Measurements from ENCODE around the gene AUTS2. TPM values are rescaled to one million over a fixed set of nuclear protein-coding genes. Genes with fewer than 3 reads are reported as not detected.

AUTS2 gene
- total and polyA plus RNA-seq, 4 donors: 4.9 to 24.4 (median 7.0) TPM

GRCh38 chr7:69906283-69906995 is 308.2 kb downstream of the AUTS2 start:
- H3K9me3 ChIP-seq (ENCODE audit: control insufficient read depth in 4 of 4, low read length in 3 of 4): peaks cover under 1 to 5% (median 3%) of the 10 kb centered on the region in 4 donors
- no peak for DNase-seq (ENCODE audit: low spot score)
- no peak overlapping the region for H3K9ac ChIP-seq (ENCODE audit: low read depth in 1 of 2, low read length in 2 of 2)
- no peaks in the 10 kb centered on the region for H3K4me1 ChIP-seq (ENCODE audit: control insufficient read depth in 4 of 4, insufficient read depth in 4 of 4, low read length in 3 of 4)
- TF ChIP-seq HNF4A (conservative IDR thresholded peaks at IDR 0.05): no peak
- no peak for TF ChIP-seq SP1 (IDR thresholded peaks at IDR 0.05)
- no peak for TF ChIP-seq EGR1 (IDR thresholded peaks at IDR 0.05; ENCODE audit: low read depth in 2 of 2)
- no peak for TF ChIP-seq NR2F2 (IDR thresholded peaks at IDR 0.05)
- no peak for TF ChIP-seq GABPA (IDR thresholded peaks at IDR 0.05 in 1 of 2, conservative IDR thresholded peaks at IDR 0.05 in 1 of 2)
- TF ChIP-seq ZBTB33 (IDR thresholded peaks at IDR 0.05): no peak
- TF ChIP-seq FOXA1 (IDR thresholded peaks at IDR 0.05): no peak
- TF ChIP-seq RXRA (IDR thresholded peaks at IDR 0.05): no peak
- WGBS: 88% methylated on average over 8 of the region's 8 CpGs
- no peaks in the 10 kb centered on the region for H3K27me3 ChIP-seq (ENCODE audit: control insufficient read depth in 4 of 4, insufficient read depth in 4 of 4, low read length in 3 of 4)
- no peak overlapping the region for H3K27ac ChIP-seq (ENCODE audit: low read depth in 1 of 2, low read length in 2 of 2)
- H3K36me3 ChIP-seq (ENCODE audit: control insufficient read depth in 4 of 4, insufficient read depth in 3 of 4, low read depth in 1 of 4, low read length in 3 of 4): no peaks in the 10 kb centered on the region
- H3K4me3 ChIP-seq (ENCODE audit: low read depth in 1 of 3, low read length in 3 of 3): no peak overlapping the region

- H3K4me1 ChIP-seq (ENCODE audit: control insufficient read depth in 4 of 4, insufficient read depth in 4 of 4, low read length in 3 of 4): no peaks in the 10 kb centered on the region
- no peak overlapping the region for H3K9ac ChIP-seq (ENCODE audit: low read depth in 1 of 2, low read length in 2 of 2)
- DNase-seq (ENCODE audit: low spot score): no peak
- no peak overlapping the region for H3K27ac ChIP-seq (ENCODE audit: low read depth in 1 of 2, low read length in 2 of 2)
- TF ChIP-seq HNF4G (IDR thresholded peaks at IDR 0.05) (no peak), ZBTB33 (IDR thresholded peaks at IDR 0.05) (no peak), TAF1 (conservative IDR thresholded peaks at IDR 0.05) (no peak)
- no peaks in the 10 kb centered on the region for H3K36me3 ChIP-seq (ENCODE audit: control insufficient read depth in 4 of 4, insufficient read depth in 3 of 4, low read depth in 1 of 4, low read length in 3 of 4)
- no peak overlapping the region for H3K4me3 ChIP-seq (ENCODE audit: low read depth in 1 of 3, low read length in 3 of 3)
- H3K27me3 ChIP-seq (ENCODE audit: control insufficient read depth in 4 of 4, insufficient read depth in 4 of 4, low read length in 3 of 4): no peaks in the 10 kb centered on the region
- H3K9me3 ChIP-seq (ENCODE audit: control insufficient read depth in 4 of 4, low read length in 3 of 4): peaks cover 2 to 10% (median 5%) of the 10 kb centered on the region in 4 donors
Observed at GRCh38 chr7:69907720-69908119, 309.4 kb downstream of the AUTS2 start.

GRCh38 chr7:69908454-69908853 is 310.2 kb downstream of the AUTS2 start:
- WGBS: 74% methylated on average over 1 of the region's 1 CpG
- H3K4me3 ChIP-seq (ENCODE audit: low read depth in 1 of 3, low read length in 3 of 3): no peak overlapping the region
- DNase-seq (ENCODE audit: low spot score): no peak
- TF ChIP-seq RAD21 (IDR thresholded peaks at IDR 0.05) (no peak), MAX (IDR thresholded peaks at IDR 0.05) (no peak), FOXA2 (IDR thresholded peaks at IDR 0.05) (no peak), CTCF (IDR thresholded peaks at IDR 0.05; ENCODE audit: low read depth, low read length, missing input control) (no peak), SP1 (IDR thresholded peaks at IDR 0.05) (no peak), ZBTB33 (IDR thresholded peaks at IDR 0.05) (no peak), HNF4G (IDR thresholded peaks at IDR 0.05) (no peak), REST (IDR thresholded peaks at IDR 0.05) (no peak), EGR1 (IDR thresholded peaks at IDR 0.05; ENCODE audit: low read depth in 2 of 2) (no peak), NR2F2 (IDR thresholded peaks at IDR 0.05) (no peak)

More at GRCh38 chr7:69908454-69908853, 310.2 kb downstream of the AUTS2 start:
- no peak overlapping the region for H3K9ac ChIP-seq (ENCODE audit: low read depth in 1 of 2, low read length in 2 of 2)
- H3K27ac ChIP-seq (ENCODE audit: low read depth in 1 of 2, low read length in 2 of 2): no peak overlapping the region
- H3K4me1 ChIP-seq (ENCODE audit: control insufficient read depth in 4 of 4, insufficient read depth in 4 of 4, low read length in 3 of 4): no peaks in the 10 kb centered on the region
- H3K27me3 ChIP-seq (ENCODE audit: control insufficient read depth in 4 of 4, insufficient read depth in 4 of 4, low read length in 3 of 4): no peaks in the 10 kb centered on the region
- H3K9me3 ChIP-seq (ENCODE audit: control insufficient read depth in 4 of 4, low read length in 3 of 4): peaks cover 2 to 10% (median 5%) of the 10 kb centered on the region in 4 donors
- H3K36me3 ChIP-seq (ENCODE audit: control insufficient read depth in 4 of 4, insufficient read depth in 3 of 4, low read depth in 1 of 4, low read length in 3 of 4): no peaks in the 10 kb centered on the region
